ENCODE measurements around the gene TRAF2.
"Not testable (repeated sequence)": the region's sequence is repeated elsewhere in the genome, so short reads cannot be mapped to it uniquely, and the experiment has no call there.

The TRAF2 gene

GRCh38 chr9:136882109-136882946 lies 4.0 kb upstream of the TRAF2 start:
- peak; percentile 81 to 86 for DNase-seq (ENCODE audit: low read depth in 2 of 2)

- DNase-seq (ENCODE audit: low read depth in 2 of 2) = not testable (repeated sequence)
These were observed 3.4 kb upstream of the TRAF2 start for GRCh38 chr9:136882947-136883283.

GRCh38 chr9:136883670-136884069 lies 2.6 kb upstream of the TRAF2 start:
- not testable (repeated sequence) for DNase-seq (ENCODE audit: low read depth in 2 of 2)

GRCh38 chr9:136886610-136887597 lies 588 bp downstream of the TRAF2 start:
- DNase-seq (ENCODE audit: low read depth in 2 of 2) = peak in 1 of 2 donors; percentile 66

- DNase-seq (ENCODE audit: low read depth in 2 of 2) = no peak
These were observed 2.1 kb downstream of the TRAF2 start for GRCh38 chr9:136888454-136888853.

- no peak for DNase-seq (ENCODE audit: low read depth in 2 of 2)
These were observed 3.5 kb downstream of the TRAF2 start for GRCh38 chr9:136889858-136890257.

GRCh38 chr9:136890661-136891060 lies 4.3 kb downstream of the TRAF2 start:
- no peak for DNase-seq (ENCODE audit: low read depth in 2 of 2)

GRCh38 chr9:136896027-136896426 lies 9.7 kb downstream of the TRAF2 start:
- no peak for DNase-seq (ENCODE audit: low read depth in 2 of 2)

- no peak for DNase-seq (ENCODE audit: low read depth in 2 of 2)
These were observed 12.3 kb downstream of the TRAF2 start for GRCh38 chr9:136898483-136899100.

- no peak for DNase-seq (ENCODE audit: low read depth in 2 of 2)
These were observed 12.9 kb downstream of the TRAF2 start for GRCh38 chr9:136899196-136899595.

- DNase-seq (ENCODE audit: low read depth in 2 of 2) = no peak
These were observed 14.2 kb downstream of the TRAF2 start for GRCh38 chr9:136900556-136900955.

- DNase-seq (ENCODE audit: low read depth in 2 of 2) = no peak
These were observed 14.7 kb downstream of the TRAF2 start for GRCh38 chr9:136900988-136901515.

GRCh38 chr9:136901516-136902258 lies 15.4 kb downstream of the TRAF2 start:
- DNase-seq (ENCODE audit: low read depth in 2 of 2) = peak in 1 of 2 donors; percentile 39

- DNase-seq (ENCODE audit: low read depth in 2 of 2) = peak; percentile 48 to 72
These were observed 16.0 kb downstream of the TRAF2 start for GRCh38 chr9:136902259-136902821.

- DNase-seq (ENCODE audit: low read depth in 2 of 2) = no peak
These were observed 16.8 kb downstream of the TRAF2 start for GRCh38 chr9:136903041-136903554.

- DNase-seq (ENCODE audit: low read depth in 2 of 2) = no peak
These were observed 19.9 kb downstream of the TRAF2 start for GRCh38 chr9:136906266-136906665.

GRCh38 chr9:136907011-136907914 lies 20.9 kb downstream of the TRAF2 start:
- DNase-seq (ENCODE audit: low read depth in 2 of 2) = no peak

GRCh38 chr9:136910197-136910900 lies 24.0 kb downstream of the TRAF2 start:
- DNase-seq (ENCODE audit: low read depth in 2 of 2) = no peak

GRCh38 chr9:136910901-136911245 lies 24.6 kb downstream of the TRAF2 start:
- no peak for DNase-seq (ENCODE audit: low read depth in 2 of 2)

Data from stimulated activated CD8-positive, alpha-beta memory T cell treated with anti-CD3 and anti-CD28 coated beads, Interleukin-2, amount 100 ng/mL, for 1 hour (primary cell).